NK-92 (cell line): ENCODE data around the gene TTC23.

Experiments used
- DNase-seq: peaks from one replicate; lab custom pipeline; 2025; ENCODE audit not compliant: unreplicated experiment; lab: John Stamatoyannopoulos, UW

Gene TTC23

GRCh38 chr15:99140590-99140989 lies 108.8 kb downstream of the TTC23 start:
- DNase-seq = no peak

GRCh38 chr15:99139276-99139675 lies 110.1 kb downstream of the TTC23 start:
- DNase-seq = no peak

GRCh38 chr15:99138491-99138982 lies 110.8 kb downstream of the TTC23 start:
- no peak for DNase-seq

- DNase-seq = no peak
These were observed 111.5 kb downstream of the TTC23 start for GRCh38 chr15:99137877-99138276.

- DNase-seq = no peak
These were observed 112.3 kb downstream of the TTC23 start for GRCh38 chr15:99137111-99137546.

GRCh38 chr15:99135194-99135593 lies 114.2 kb downstream of the TTC23 start:
- no peak for DNase-seq

- DNase-seq = no peak
These were observed 115.0 kb downstream of the TTC23 start for GRCh38 chr15:99134317-99134821.

GRCh38 chr15:99132634-99133287 lies 116.6 kb downstream of the TTC23 start:
- DNase-seq = no peak

- DNase-seq = no peak
These were observed 117.3 kb downstream of the TTC23 start for GRCh38 chr15:99132122-99132521.

- DNase-seq = no peak
These were observed 117.8 kb downstream of the TTC23 start for GRCh38 chr15:99131441-99132023.

- DNase-seq = no peak
These were observed 118.5 kb downstream of the TTC23 start for GRCh38 chr15:99130765-99131440.

- DNase-seq = no peak
These were observed 119.1 kb downstream of the TTC23 start for GRCh38 chr15:99130314-99130713.

- no peak for DNase-seq
These were observed 119.7 kb downstream of the TTC23 start for GRCh38 chr15:99129644-99130043.

GRCh38 chr15:99128411-99128810 lies 121.0 kb downstream of the TTC23 start:
- no peak for DNase-seq

GRCh38 chr15:99127773-99128172 lies 121.6 kb downstream of the TTC23 start:
- DNase-seq = no peak

- no peak for DNase-seq
These were observed 122.5 kb downstream of the TTC23 start for GRCh38 chr15:99126930-99127329.

- no peak for DNase-seq
These were observed 123.2 kb downstream of the TTC23 start for GRCh38 chr15:99126131-99126588.

- DNase-seq = no peak
These were observed 124.1 kb downstream of the TTC23 start for GRCh38 chr15:99125061-99125891.

- DNase-seq = no peak
These were observed 124.7 kb downstream of the TTC23 start for GRCh38 chr15:99124641-99125040.

GRCh38 chr15:99123713-99124451 lies 125.5 kb downstream of the TTC23 start:
- no peak for DNase-seq
